Measurements from ENCODE around the gene LSP1. TPM values are rescaled to one million over a fixed set of nuclear protein-coding genes. Genes with fewer than 3 reads are reported as not detected.
"Not testable (repeated sequence)": the region's sequence is repeated elsewhere in the genome, so short reads cannot be mapped to it uniquely, and the experiment has no call there.

The LSP1 gene
- total RNA-seq, 1 donor from 2014 or later, result 47.4 TPM

GRCh38 chr11:1938343-1939005, 85.6 kb downstream of the LSP1 start:
- peak; percentile 37 for DNase-seq (ENCODE audit: low spot score)

GRCh38 chr11:1939006-1939625, 86.2 kb downstream of the LSP1 start:
- DNase-seq (ENCODE audit: low spot score), result peak; percentile 37

- not testable (repeated sequence) for DNase-seq (ENCODE audit: low spot score)
Measured at GRCh38 chr11:1939788-1940187, 86.9 kb downstream of the LSP1 start.

Other genes starting within 250 kb of the LSP1 start
- gene KRTAP5-3, start 244.6 kb upstream of the LSP1 start, total RNA-seq, result not detected
- gene KRTAP5-4, start 230.9 kb upstream of the LSP1 start, total RNA-seq, result not detected
- not detected for gene KRTAP5-5, start 223.3 kb upstream of the LSP1 start, total RNA-seq
- gene KRTAP5-6, start 155.9 kb upstream of the LSP1 start, total RNA-seq, result not detected
- 49.2 TPM for gene IFITM10, start 102.5 kb upstream of the LSP1 start, total RNA-seq
- gene CTSD, start 89.2 kb upstream of the LSP1 start, total RNA-seq, result 1,385 TPM
- gene SYT8, start 18.1 kb upstream of the LSP1 start, total RNA-seq, result 159 TPM
- 45.0 TPM for gene TNNI2, start 14.1 kb upstream of the LSP1 start, total RNA-seq
- not detected for gene PRR33, start 38.8 kb downstream of the LSP1 start, total RNA-seq
- gene TNNT3, start 66.6 kb downstream of the LSP1 start, total RNA-seq, result 57.7 TPM
- gene MRPL23, start 94.2 kb downstream of the LSP1 start, total RNA-seq, result 40.5 TPM
- 130 TPM for gene H19, start 144.8 kb downstream of the LSP1 start, total RNA-seq

Measured in ureter (tissue), 1 donor.